Stimulated activated naive B cell treated with anti-CD40 and anti-IgM and Interleukin-4, amounts not matched to agents 10 μg/mL and 1 μg/mL and 100 μg/mL, for 72 hours (primary cell): ENCODE measurements around the gene CBLB.

ENCODE experiments used
- ATAC-seq, 2 donors: fragments of 150-1000 bp; cut with Tn5 transposase; replicated peaks; 2 replicates each; pipeline ENCODE4 v1.10.0; 2021; ENCODE audit warnings: moderate library complexity in 1 of 2
- DNase-seq: peaks from one replicate; pipeline ENCODE4 v3.0.0; 2021
- H3K27ac Mint-ChIP-seq: one replicate; pipeline ENCODE4 v1.8.0; 2022; ENCODE audit warnings: mild to moderate bottlenecking, mixed read lengths
- H3K27me3 Mint-ChIP-seq, 2 donors: one replicate each; pipeline ENCODE4 v1.8.0; 2022; ENCODE audit warnings: mixed read lengths in 2 of 2
- H3K36me3 Mint-ChIP-seq, 2 donors: one replicate each; pipeline ENCODE4 v1.8.0; 2022; ENCODE audit warnings: mixed read lengths in 2 of 2, mild to moderate bottlenecking in 1 of 2
- H3K4me1 Mint-ChIP-seq, 2 donors: one replicate each; pipeline ENCODE4 v1.8.0; 2022; ENCODE audit warnings: mixed read lengths in 2 of 2, mild to moderate bottlenecking in 1 of 2
- H3K4me3 Mint-ChIP-seq, 2 donors: one replicate each; pipeline ENCODE4 v1.8.0; 2022; ENCODE audit warnings: mild to moderate bottlenecking in 2 of 2, mixed read lengths in 2 of 2, moderate library complexity in 1 of 2
- H3K9me3 Mint-ChIP-seq, 2 donors: one replicate each; pipeline ENCODE4 v1.8.0; 2022; ENCODE audit warnings: mixed read lengths in 2 of 2, mild to moderate bottlenecking in 1 of 2

CBLB gene

GRCh38 chr3:105614288-105615030, 254.4 kb downstream of the CBLB start:
- H3K4me1 Mint-ChIP-seq: no peaks in the 10 kb centered on the region
- no peak overlapping the region for H3K4me3 Mint-ChIP-seq

GRCh38 chr3:105613120-105613519, 255.7 kb downstream of the CBLB start:
- no peak overlapping the region for H3K27ac Mint-ChIP-seq
- peaks cover 0 to 5% of the 10 kb centered on the region in 2 donors for H3K27me3 Mint-ChIP-seq
- H3K4me3 Mint-ChIP-seq: no peak overlapping the region
- ATAC-seq (no peak), DNase-seq (no peak)
- H3K9me3 Mint-ChIP-seq: no peaks in the 10 kb centered on the region
- H3K36me3 Mint-ChIP-seq: no peaks in the 10 kb centered on the region
- no peaks in the 10 kb centered on the region for H3K4me1 Mint-ChIP-seq

More at GRCh38 chr3:105614288-105615030, 254.4 kb downstream of the CBLB start:
- no peak for DNase-seq
- Mint-ChIP-seq H3K27me3 (no peaks in the 10 kb centered on the region), H3K27ac (no peak overlapping the region), H3K36me3 (no peaks in the 10 kb centered on the region), H3K9me3 (no peaks in the 10 kb centered on the region)
- no peak for ATAC-seq

- Mint-ChIP-seq H3K36me3 (no peaks in the 10 kb centered on the region), H3K27me3 (peaks cover 0 to 5% of the 10 kb centered on the region in 2 donors), H3K27ac (no peak overlapping the region), H3K9me3 (no peaks in the 10 kb centered on the region), H3K4me1 (no peaks in the 10 kb centered on the region), H3K4me3 (no peak overlapping the region)
- ATAC-seq: no peak
- DNase-seq: no peak
Observed at GRCh38 chr3:105611304-105612192, 257.3 kb downstream of the CBLB start.

GRCh38 chr3:105610473-105610872, 258.3 kb downstream of the CBLB start:
- H3K4me3 Mint-ChIP-seq: no peak overlapping the region
- DNase-seq (no peak), ATAC-seq (no peak)
- H3K27me3 Mint-ChIP-seq: peaks cover 0 to 5% of the 10 kb centered on the region in 2 donors
- H3K9me3 Mint-ChIP-seq: no peaks in the 10 kb centered on the region
- H3K36me3 Mint-ChIP-seq: no peaks in the 10 kb centered on the region
- H3K27ac Mint-ChIP-seq: no peak overlapping the region
- H3K4me1 Mint-ChIP-seq: no peaks in the 10 kb centered on the region

GRCh38 chr3:105608623-105609022, 260.2 kb downstream of the CBLB start:
- no peaks in the 10 kb centered on the region for H3K9me3 Mint-ChIP-seq
- H3K27me3 Mint-ChIP-seq: peaks cover 0 to 5% of the 10 kb centered on the region in 2 donors
- no peaks in the 10 kb centered on the region for H3K36me3 Mint-ChIP-seq
- no peak overlapping the region for H3K27ac Mint-ChIP-seq
- ATAC-seq (no peak), DNase-seq (no peak)
- no peak overlapping the region for H3K4me3 Mint-ChIP-seq
- H3K4me1 Mint-ChIP-seq: no peaks in the 10 kb centered on the region

GRCh38 chr3:105606016-105606415, 262.8 kb downstream of the CBLB start:
- no peak overlapping the region for H3K27ac Mint-ChIP-seq
- no peaks in the 10 kb centered on the region for H3K36me3 Mint-ChIP-seq
- H3K4me3 Mint-ChIP-seq: no peak overlapping the region
- no peak for ATAC-seq
- peaks cover 0 to 5% of the 10 kb centered on the region in 2 donors for H3K27me3 Mint-ChIP-seq
- H3K4me1 Mint-ChIP-seq: no peaks in the 10 kb centered on the region
- no peak for DNase-seq
- H3K9me3 Mint-ChIP-seq: no peaks in the 10 kb centered on the region
